SIG-M5 treated with dmso at 0.1 percent for 504 hours (cell line): ENCODE measurements around the gene SH3PXD2B.
"Not testable (repeated sequence)": the region's sequence is repeated elsewhere in the genome, so short reads cannot be mapped to it uniquely, and the experiment has no call there.

Experiments
- DNase-seq: peaks from one replicate; lab custom pipeline; 2025; ENCODE audit not compliant: unreplicated experiment; lab: John Stamatoyannopoulos, UW

SH3PXD2B gene

DNA sequence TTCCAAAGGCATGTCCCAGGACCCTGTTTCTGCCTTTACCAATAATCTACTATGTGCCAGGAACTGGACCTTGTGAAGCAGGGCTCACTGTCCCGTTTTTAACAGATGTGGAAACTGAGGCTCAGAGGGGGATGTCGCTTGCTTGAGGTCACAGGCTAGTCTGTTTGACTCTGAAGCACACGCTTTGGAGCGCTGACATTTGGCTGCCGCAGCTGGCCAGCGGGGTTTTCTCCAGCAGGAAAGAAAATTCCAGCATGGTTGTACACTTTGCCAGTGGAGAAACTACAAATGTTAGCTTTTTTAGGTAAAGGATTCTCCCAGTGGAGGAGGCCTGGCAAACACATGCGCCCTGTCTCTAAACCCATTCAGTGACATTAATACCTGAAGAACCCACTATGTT, 50.5 kb downstream of the SH3PXD2B start:
- DNase-seq: no peak

DNA sequence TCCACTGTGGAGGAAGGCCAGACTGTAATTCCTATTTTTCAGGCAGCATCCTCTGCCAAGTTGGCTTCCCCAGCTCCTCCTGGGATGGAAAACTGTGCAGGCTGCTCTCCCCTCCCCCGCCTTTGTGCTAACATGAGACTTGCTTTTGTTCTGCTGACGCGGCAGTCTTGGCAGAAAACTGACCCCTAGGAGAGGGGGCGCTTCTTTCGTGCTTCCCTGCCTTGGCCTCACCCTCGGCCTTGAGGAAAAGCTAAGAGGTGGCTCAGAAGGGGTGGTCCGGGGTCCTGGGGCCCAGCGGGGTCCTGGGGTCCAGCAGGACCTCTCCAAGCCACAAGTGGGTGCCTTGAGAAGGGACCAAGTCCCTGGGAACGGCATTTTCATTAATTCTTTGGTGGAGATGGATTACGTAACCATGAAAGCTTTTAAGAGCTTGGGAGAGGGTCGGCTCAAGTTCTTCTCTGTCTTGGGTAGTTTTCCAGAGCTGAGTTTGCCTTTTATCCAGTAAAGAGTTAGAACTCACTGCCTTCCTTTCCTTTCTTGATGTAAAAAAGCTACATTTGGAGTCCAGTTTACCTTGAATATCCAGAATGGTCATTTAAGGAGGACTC, 51.0 kb downstream of the SH3PXD2B start:
- no peak for DNase-seq

DNA sequence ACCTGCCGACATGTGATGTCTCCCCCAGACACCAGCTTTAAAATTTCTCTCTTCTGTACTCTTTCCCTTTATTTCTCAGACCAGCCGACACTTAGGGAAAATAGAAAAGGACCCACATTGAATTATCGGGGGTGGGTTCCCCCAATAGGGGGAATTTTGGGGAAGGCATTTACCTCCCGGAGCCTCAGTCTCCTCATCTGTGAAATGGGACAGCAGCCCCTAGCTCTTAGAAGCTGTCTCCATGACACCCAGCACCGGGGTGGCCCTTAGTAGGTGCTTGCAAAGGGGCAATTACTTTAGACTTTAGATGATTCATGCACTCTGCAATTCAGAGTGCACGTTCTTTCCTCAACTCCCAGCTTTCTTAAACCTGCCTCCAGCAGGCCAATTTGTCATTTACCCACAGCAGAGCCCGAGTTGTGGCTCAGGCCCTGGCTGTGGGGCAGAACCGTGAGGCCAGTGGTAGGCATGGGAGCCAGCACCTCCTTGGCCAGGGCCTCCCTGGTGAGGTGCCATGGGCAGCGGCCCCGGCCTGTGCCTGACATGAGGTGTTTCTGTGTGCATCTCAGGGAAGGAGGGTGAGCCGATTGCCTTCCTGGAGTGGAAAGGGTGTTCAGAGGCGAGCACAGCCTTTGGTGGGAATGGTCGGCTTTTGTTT, 51.7 kb downstream of the SH3PXD2B start:
- no peak for DNase-seq

DNA sequence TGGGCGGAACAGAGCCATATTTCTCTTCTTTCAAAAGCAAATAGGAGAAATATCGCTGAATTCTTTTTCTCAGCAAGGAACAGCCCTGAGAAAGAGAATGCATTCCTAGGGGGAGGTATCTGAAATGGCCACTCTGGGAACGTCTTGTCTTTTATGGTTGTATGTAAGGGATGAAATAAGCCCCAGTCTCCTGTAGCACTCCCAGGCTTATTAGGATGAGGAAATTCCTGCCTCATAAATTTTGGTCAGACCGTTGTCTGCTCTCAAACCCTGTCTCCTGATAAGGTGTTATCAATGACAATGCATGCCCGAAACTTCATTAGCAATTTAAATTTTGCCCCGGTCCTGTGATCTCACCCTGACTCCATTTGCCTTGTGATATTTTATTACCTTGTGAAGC, 52.3 kb downstream of the SH3PXD2B start:
- DNase-seq: not testable (repeated sequence)

DNA sequence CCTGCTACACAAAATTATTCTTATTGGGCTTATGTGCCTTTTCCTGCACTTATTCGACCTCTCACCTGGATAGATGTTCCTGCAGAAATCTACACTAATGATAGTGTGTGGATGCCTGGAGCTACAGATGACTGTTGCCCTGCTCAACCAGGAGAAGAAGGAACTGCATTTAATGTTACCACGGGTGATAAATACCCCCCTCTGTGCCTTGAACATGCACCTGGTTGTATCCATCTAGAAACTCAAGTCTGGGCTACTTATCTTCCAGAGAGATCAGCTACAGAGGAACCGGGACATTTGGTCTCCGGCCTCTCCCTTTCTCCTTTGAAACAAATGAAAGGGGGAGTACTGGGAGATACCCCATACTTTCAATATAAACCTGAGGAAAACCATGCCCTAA, 54.5 kb downstream of the SH3PXD2B start:
- no peak for DNase-seq

DNA sequence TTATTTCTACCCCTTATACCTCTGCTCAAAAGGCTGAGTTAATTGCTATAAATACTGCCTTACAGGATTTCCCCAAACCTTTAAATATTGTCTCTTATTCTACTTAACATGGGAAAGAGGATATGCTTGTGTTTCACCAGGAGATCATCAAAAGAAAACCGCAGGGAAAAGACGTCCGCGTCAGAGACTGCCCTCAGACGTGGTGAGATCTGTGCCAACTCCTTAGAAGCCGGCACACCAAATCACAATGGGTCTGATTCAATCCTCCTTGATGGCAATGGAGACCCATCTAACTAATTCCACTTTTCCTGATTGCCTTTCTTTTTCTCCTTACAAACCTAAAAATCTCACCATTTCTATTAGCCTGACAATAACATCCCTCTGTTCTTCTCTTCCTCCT, 55.0 kb downstream of the SH3PXD2B start:
- DNase-seq: no peak

DNA sequence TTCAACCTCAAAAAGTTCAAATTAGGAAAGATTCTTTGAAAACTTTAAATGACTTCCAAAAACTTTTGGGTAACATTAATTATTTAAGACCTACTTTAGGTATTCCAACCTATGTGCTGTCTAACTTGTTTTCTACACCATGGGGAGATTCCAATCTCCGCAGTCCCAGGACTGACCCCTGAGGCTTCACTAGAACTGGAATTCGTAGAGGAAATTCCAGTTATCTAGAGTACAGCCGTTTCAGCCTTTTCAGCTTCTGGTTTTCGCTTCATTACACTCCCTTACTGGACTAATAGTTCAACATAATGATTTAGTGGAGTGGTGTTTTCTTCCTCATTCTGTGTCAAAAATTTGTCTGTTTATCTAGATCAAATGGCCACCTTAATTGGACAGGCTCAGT, 55.7 kb downstream of the SH3PXD2B start:
- not testable (repeated sequence) for DNase-seq

DNA sequence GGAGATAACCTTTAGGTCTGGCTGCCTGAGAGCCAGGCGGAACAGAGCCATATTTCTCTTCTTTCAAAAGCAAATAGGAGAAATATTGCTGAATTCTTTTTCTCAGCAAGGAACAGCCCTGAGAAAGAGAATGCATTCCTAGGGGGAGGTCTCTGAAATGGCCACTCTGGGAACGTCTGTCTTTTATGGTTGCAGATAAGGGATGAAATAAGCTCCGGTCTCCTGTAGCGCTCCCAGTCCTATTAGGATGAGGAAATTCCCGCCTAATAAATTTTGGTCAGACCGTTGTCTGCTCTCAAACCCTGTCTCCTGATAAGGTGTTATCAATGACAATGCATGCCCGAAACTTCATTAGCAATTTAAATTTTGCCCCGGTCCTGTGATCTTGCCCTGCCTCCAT, 57.3 kb downstream of the SH3PXD2B start:
- not testable (repeated sequence) for DNase-seq

DNA sequence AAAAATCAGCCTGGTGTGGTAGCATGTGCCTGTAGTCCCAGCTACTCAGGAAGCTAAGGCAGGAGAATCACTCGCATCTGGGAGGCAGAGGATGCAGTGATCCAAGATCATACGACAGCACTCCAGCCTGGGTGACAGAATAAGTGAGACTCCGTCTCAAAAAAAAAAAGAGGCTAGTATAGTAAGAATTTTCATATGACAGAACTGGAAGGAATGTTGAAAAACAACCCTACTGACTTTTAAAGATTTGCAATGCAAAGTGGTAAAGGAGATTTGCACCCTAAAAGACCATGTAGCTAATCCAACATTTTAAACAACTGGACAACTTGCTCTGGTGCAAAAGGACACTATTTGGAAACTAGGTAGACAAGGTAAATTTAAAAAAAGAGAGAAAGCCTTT, 58.1 kb downstream of the SH3PXD2B start:
- DNase-seq: no peak

DNA sequence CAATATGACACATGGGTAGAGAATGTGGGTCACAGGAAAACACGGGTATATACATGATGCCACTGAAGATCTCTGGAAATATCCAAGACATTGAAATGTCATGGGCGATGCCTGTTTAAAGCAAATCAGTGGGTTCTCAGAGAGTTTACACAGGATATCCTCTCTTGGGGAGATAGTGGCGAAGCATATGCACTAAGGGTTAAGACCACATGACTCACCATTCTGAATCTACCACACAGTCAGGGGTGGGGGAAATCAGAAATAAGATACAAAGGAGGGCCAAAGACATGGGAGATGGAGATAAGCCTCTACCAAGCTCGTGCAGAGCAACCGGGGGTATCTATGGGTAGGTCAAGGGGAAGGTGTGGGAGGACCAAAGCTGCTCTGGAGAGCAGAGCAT, 58.8 kb downstream of the SH3PXD2B start:
- no peak for DNase-seq

DNA sequence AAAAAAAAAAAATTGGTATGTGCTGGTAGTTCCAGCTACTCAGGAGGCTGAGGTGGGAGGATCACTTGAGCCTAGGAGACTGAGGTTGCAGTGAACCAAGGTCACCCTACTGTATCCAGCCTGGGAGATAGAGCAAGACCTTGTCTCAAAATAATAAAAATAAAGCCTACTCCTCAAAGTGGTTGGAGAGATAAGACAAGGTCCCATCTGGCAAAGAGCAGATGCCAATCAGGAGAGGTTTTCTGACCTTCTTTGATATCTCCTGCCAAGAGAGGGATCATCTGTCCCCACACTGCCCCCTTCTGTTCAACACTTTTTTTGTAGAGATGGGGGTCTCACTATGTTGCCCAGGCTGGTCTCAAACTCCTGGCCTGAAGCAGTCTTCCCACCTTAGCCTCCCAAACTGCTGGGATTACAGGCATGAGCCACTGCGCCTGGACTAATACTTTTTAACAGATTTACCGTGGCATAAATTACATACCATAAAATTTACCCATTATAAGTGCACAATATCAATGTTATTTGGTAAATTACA, 64.7 kb downstream of the SH3PXD2B start:
- no peak for DNase-seq

DNA sequence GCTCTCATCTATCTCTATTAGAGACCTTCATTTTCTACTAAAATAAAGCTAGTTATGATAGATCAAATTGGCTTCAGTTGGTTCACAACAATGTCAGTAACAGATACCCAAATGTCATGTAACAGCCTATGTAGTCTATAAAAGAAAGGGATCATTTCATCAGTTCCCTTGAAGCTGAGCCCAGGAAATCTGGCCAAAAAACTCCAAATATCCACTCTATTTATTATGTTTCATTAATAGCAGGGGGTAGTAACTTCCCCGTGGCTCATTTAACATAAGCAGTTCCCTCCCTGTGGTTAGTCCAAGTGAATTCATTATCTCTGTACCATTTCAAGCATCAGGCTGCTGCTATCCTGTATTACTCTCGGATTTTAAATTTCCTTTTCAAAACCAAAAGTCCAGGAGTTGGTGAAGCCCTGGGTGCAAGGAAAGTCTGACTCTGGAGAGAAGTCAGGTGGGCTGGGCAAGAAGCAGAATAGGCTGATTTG, 66.0 kb downstream of the SH3PXD2B start:
- DNase-seq: no peak

DNA sequence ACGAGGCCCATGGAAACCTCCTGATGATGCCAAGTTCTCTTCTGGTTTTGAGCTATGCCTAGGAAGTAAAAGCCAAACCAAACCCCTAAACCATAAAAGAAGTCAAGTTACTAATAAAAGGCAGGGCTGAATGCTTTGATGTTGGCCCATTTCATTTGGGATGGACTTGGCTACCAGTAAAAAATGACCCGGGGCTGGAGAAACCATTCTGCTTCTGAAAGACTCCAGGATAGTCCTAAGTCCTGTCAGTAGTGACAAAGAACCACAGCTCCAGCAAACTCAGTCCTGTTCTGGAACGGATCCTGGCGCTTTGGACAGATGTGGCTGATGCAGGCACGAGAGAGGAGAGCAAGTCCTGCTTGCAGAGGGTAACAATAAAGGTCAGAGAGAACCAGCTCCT, 68.6 kb downstream of the SH3PXD2B start:
- DNase-seq: no peak

DNA sequence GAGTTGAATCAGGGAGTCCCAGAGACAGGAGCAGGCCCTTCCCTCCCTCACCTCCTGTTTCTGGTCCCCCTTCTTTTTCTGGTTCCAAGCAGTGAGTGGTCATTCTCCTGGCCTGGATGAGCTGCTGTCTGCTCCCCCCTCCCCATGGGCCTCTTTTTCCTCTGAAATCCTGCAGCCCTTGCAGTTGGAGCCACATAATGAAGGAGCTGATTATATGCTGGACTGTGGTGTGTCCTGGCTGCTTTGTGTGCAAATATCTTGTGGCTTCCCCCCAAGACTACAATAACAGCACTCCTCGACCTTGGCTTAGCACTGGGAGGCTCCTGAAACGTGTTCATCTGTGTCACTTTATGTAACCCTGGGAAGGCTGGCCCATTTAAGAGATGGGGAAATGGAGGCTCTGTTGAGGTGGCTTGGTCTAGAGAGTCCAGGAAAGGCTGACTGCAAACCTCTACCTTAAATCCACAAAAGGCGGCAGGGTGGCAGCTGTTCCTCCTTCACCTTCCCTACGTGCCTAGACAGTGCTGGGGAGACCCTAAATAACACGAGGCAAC, 69.2 kb downstream of the SH3PXD2B start:
- no peak for DNase-seq

DNA sequence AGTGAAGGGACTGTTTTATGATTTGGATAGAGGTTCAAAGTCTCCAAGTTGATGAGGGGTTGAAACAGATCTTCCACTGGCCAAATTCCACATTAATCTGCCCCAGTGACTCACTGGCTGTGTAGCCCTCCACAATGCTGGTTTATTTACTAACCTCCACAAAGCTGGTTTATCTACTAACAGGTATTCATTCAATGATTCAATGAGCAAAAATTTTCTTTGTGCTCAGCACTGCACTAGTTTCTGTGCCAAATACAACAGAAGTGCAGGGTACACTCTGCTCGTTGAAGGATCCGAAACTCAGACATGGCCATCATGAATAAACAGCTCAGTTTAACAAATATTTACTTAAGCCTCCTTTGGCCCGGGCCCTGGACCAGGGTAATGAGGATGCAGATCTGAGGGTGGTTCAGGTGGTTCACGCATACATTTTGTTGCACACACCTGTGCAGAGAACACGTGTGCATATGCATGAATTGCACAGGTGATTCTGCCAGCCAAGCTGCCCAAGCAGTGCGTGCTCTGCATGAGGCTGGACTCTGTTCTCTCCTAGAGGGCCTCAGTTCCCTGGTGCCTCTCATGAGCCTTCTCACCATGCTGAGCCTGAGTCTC, 71.0 kb downstream of the SH3PXD2B start:
- DNase-seq: no peak

DNA sequence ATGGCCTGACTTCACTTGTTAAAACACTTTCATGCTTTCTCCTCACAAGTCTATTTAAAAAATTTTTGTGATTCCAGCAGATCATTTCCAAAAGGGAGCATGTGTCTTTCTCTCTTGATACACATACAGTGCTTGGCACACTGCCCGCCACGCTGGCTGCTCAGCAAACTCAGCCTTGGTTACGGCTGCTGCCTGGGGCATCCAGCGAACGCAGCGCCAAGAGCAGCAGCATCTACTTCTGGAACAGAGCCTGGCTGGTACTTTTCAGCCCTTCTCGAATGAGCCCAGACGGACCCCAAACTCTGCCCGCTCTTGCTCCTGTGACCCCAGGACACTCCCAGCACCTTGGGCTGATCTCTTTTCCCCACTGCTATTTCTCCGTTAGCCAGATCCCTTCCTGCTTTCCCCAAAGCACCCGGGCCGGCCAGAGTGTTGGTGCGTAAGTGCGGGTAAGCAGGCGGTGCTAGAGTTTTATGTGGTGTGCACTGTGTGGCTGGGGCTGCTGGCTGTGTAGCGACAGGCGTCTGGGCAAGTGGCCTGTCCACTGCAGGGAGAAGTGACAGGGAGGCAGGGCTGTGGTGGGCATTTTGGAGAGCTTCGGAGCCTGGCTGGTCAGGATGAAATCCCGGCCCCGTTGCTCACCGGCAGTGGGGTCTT, 73.2 kb downstream of the SH3PXD2B start:
- no peak for DNase-seq

DNA sequence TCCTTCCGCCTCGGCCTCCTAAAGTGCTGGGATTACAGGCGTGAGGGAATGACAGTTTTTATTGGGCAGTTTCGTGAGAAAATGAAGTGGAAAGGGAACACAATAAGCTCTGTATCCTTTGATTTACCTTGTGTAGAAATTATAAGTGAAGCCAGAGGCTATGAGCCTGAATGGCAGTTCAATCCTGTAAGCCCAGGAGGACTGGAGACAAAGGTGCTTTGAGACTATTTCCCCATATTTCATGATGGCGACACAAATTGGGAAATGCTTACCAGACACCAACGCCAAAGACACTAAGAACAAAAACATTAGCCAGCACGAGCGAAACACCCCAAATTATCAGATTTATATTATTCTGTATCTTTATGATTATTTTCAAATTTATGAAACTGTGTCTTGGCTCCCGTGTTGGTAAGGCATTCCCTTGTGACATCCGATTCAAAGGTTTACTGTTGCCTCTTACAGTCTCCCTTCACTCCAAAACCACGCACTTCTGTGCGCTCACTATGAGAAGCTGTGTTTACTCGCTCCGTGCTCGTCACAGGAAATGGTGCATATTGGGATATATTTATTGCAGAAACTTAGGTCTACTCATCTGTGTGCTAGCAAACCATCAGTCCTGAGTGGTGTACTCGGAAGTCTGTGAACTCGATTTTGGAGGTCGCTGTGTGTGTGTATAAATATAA, 73.9 kb downstream of the SH3PXD2B start:
- DNase-seq: no peak

DNA sequence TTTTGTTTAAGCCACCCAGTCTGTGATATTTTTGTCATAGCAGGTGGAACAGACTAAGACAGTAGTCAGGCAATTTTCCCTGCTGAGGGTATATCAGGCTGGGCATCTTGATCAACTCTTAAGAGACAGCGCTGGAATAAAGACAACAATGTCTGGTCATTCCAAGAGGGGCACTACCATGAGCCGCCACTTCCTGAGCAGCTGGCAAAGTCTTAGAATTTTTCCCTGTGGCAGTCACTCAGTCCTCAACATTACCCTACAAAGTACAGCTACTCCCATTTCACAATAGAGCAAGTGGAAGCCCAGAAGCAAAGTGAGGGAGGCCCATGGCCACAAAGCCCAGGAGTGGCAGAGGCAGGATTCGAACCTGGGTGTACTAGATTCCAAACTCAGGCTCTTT, 74.8 kb downstream of the SH3PXD2B start:
- no peak for DNase-seq

DNA sequence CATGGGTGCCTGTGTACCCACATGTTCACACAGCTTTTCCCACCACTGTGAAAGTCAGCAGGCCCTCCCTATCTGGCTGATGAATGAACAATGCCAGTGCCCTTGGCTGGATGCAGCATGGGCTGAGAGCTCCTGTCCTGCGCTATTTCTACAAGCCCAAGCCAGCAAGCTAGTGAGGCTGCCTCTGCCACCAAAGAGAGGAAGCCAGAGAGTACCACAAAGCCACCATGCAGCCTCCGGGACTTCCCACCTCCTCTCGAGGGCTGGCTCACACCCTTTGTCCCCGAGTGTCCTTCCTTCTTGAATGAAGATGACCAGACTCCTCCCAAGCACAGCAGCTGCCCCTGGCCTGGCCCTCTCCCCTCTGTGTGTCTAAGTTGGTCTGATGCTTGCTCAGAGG, 76.5 kb downstream of the SH3PXD2B start:
- DNase-seq: no peak

DNA sequence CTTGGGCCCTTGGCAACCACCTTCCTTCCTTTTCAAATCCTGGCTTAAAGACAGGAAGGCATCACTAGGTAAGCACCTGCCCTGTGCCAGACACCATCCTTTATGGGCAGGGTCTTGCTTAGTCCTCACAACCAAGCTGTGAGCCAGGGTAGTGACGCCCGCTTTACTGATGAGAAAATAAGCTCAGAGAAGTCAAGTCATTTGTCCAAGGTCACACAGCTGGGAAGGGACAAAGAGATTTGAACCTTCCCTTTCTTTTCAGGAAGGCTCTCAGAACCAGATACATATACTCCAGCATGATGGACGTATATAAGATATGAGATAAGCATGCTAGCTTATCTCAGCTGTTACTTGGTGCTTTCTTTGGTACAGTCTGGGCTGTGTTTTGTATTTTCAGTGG, 76.9 kb downstream of the SH3PXD2B start:
- no peak for DNase-seq

DNA sequence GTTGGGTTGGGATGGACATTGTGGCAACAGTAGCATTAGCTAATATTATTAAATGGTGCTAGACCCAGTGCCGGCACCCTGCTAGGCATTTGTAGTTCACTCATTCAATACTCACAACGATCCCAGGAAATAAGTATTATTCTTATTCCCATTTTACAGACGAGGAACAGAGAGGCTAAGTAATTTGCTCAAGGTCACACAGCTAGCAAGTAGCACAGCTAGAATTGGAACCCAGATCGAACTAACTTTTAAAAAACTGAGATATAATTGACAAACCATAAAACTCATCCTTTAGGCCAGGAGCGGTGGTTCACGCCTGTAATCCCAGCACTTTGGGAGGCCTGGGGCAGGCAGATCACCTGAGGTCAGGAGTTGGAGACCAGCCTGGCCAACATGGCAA, 79.5 kb downstream of the SH3PXD2B start:
- no peak for DNase-seq
